GM10248 (cell line): ENCODE measurements around the gene USP2.

Experiments
- CTCF ChIA-PET: fragments of 300-600 bp; sonication (Branson Sonifier 250); formaldehyde crosslinking; extraction: SDS; loops from one replicate; lab custom pipeline; 2021; ENCODE audit warnings: antibody characterized with exemption; lab: Yijun Ruan, JAX
- POLR2A ChIA-PET: fragments of 350-650 bp; sonication (Branson Sonifier 250); formaldehyde crosslinking; extraction: SDS; loops from one replicate; lab custom pipeline; 2020; ENCODE audit warnings: antibody characterized with exemption; lab: Yijun Ruan, JAX
- DNase-seq: peaks from one replicate; pipeline ENCODE4 v3.0.0; 2012; ENCODE audit errors: extremely low spot score
- TF ChIP-seq, protein P1 (sequence below): IDR thresholded peaks from 2 replicates; pipeline ENCODE4 v1.5.1; 2012; ENCODE audit warnings: mild to moderate bottlenecking, low read depth; ENCODE audit errors: extremely low read depth, missing control alignments, control extremely low read depth

USP2 gene

DNA sequence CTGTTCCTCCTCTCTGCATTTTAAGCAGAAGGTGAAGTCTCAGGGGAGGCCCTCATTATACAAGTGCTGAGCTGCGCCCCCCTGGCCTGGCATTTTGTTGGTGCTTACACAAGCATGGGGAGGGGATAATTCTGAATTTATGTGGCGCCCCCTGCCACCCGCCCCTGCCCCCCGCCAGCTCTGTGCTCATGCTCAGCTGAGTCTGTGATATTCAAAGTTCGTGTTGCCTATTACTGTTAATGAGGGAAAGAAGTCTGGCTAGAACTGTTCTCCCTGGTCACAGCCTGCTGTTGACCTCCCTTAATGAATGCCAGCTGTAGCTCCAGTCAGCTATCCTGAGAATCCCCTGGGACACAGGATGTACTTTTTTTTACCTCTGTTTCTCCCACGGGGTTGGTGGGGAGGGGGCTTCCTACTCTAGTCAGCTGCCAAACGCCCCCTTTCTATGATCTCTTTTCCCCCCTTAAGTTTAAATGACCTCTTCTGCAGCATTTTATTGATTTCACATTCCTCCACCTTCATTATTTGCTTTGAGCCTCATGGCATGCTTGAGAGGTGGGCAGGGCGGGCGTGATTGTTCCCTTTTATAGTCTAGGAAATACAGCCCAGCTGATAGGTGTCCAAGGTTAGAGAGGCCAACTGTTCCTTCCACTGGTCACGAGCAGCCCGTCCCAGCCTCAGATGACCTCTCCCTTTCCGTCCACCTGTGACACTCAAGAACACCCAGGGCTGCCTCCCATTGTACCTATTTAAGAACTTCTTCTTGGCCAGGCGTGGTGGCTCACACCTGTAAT is 12.2 kb downstream of the USP2 start:
- no peak for DNase-seq
- TF ChIP-seq, protein P1, sequence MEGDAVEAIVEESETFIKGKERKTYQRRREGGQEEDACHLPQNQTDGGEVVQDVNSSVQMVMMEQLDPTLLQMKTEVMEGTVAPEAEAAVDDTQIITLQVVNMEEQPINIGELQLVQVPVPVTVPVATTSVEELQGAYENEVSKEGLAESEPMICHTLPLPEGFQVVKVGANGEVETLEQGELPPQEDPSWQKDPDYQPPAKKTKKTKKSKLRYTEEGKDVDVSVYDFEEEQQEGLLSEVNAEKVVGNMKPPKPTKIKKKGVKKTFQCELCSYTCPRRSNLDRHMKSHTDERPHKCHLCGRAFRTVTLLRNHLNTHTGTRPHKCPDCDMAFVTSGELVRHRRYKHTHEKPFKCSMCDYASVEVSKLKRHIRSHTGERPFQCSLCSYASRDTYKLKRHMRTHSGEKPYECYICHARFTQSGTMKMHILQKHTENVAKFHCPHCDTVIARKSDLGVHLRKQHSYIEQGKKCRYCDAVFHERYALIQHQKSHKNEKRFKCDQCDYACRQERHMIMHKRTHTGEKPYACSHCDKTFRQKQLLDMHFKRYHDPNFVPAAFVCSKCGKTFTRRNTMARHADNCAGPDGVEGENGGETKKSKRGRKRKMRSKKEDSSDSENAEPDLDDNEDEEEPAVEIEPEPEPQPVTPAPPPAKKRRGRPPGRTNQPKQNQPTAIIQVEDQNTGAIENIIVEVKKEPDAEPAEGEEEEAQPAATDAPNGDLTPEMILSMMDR, result no peak
- CTCF ChIA-PET, result interaction anchor here (1.9 to 11.9 kb wide), 4 partner anchors 12 to 31 kb away, joined by 8 to 159 read pairs (median 15); partner anchors contain the start of gene USP2
- POLR2A ChIA-PET, result no interaction called here

DNA sequence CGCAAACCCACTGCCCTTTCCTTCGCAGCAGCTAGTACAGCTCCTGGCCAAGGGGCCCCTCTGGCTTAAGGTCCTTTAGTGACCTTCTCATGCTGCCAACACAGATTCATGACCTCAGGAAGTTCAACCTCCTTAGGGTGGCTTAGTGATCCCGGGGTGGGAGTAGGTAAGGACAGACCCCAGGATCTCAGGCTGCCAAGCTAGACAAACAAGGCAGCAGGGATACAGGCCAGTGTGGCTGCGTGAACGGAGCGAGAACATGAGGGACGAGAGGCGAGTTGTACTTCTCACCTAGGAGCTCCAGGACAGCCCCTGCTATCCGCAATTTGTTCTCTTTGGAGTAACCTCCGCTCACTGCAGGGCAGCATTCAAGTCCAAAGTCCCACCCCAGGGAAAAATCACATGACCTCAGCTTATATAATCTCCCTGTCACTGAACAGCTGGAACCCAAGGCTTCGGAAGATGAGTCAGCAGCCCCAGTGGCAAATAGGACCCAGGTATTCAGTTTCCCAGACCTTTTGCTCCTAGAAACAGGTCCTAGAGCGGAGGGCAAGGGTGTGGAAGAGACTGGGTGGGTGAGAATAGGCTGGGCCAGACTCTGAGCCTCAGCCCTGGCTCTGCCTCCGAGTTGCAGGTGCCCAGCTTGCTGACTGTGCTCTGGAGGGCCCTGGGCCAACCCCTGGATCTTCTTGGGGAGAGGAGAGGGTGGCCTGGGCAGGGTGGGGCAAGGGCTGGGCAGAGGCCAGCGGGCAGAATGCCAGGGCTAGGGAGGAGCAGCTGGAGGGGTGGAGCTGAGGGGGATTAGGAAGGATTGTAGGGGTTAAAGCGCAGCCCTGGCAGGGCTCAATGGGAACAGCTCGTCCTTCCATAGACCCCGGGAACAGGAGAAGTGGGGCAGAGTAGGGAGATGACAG is 13.1 kb downstream of the USP2 start:
- DNase-seq, result no peak
- ChIA-PET POLR2A (interaction anchor here (0.6 kb wide), 1 partner anchor 269 kb away, joined by 3 read pairs; no protein-coding TSS in a partner anchor), CTCF (interaction anchor here (1.1 to 11.9 kb wide), 5 partner anchors 11 to 30 kb away, joined by 3 to 159 read pairs (median 9); partner anchors contain the start of gene USP2)
- TF ChIP-seq, protein P1, result no peak

DNA sequence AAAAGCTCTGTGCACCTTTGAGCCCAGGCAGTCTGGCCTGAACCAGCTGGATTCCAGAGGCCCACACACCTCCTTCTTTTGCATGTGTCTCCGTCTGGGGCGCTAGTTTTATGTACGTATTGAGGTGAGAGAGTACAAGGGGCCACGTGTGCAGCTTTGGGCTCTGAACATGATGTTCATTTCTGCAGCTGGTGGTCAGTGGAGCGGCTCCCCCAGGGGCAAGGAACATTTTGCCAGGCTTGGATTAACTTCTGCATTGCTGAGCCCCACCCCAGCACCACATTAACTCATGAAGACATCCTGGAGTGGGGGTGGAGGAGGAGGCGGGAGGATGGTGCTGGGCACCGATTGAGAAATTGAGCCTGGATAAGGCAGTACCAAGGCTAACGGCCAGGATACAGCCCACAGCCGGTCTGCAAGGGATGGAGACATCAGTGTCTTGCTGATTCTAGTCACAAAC is 13.8 kb downstream of the USP2 start:
- POLR2A ChIA-PET, result no interaction called here
- TF ChIP-seq, protein P1, result no peak

DNA sequence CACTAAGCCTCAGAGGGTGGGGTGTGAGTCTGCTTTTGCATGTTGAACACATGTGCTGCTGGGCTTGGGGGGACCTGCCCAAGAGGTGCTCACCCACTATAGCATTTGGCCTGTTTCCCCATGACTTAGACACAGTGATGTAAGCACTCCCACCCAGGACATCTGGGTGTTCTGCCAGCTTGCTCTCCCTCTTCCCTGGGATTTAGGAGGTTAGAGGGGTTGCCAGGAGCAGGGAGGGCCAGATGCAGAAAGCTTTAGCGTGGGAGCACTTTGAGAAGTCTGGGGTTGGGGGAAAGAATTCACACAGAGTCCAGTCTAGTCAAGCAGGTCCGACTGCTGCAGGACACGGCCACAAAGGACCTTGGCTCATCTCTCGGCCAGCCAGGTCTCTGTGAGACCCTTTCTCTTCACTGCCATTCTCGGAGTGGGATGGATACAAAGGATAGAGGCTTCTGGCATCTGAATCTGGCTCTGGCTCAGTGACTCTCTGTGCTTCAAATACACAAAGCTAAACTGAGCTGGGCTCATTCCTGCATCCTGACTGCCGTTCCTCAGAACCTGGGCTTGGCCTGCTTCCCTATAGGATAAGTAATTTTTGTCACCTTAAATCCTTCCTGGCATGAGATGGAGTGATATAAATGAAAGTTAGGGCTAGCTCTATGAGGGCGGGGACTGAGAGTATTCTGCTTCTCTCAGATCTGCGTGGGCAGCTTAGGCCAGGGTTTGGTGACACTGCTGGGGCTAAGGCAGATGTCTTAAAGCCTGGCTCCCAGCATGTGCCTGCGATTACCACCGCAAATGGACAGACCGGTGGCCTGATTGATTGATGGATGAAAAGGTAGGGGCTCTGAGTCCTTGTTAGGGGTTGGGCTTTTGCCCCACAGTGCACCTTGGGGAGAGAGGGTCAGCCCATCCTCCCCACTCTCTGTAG is 14.5 kb downstream of the USP2 start:
- POLR2A ChIA-PET, result no interaction called here
- no peak for DNase-seq
- CTCF ChIA-PET, result interaction anchor here (0.9 to 11.9 kb wide), 8 partner anchors 9 to 108 kb away, joined by 3 to 159 read pairs (median 6); partner anchors contain the start of gene USP2

More for the DNA sequence above, 13.8 kb downstream of the USP2 start:
- no peak for DNase-seq
- CTCF ChIA-PET, result interaction anchor here (0.9 to 11.9 kb wide), 6 partner anchors 11 to 45 kb away, joined by 3 to 159 read pairs (median 8); partner anchors contain the start of gene USP2

DNA sequence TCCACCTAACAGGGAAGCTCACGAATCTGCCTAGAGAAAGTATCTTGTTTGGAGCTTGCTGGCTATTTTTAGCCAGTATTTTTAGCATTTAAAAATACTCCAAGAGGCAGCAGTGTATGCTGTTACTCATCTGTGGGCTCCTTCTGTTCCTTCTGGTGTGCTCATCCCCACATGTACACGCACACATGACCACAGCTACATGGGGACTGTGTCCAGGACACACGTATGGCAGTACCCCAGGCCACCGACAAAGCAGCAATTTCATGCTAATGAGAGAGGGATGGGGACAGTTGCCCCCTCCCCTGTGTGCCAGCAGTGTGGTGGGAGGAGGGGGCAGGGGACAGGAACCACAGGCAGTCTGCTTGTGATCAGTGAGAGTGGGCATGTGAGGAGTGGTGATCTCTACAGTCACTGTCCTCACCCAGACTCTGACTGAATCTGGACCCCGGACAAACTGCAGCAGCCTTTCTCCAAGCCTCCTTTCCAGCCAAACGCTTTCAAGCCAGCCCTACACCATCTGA is 16.4 kb downstream of the USP2 start:
- CTCF ChIA-PET, result interaction anchor here (0.8 to 2.1 kb wide), 6 partner anchors 8 to 42 kb away, joined by 3 to 13 read pairs (median 6); no protein-coding TSS in a partner anchor
- TF ChIP-seq, protein P1, result no peak
- no peak for DNase-seq
- POLR2A ChIA-PET, result no interaction called here

More for the DNA sequence above, 14.5 kb downstream of the USP2 start:
- TF ChIP-seq, protein P1, result no peak
